Measurements from ENCODE around the gene ADGRA3.
"Not testable (repeated sequence)": the region's sequence is repeated elsewhere in the genome, so short reads cannot be mapped to it uniquely, and the experiment has no call there.

ADGRA3 gene

GRCh38 chr4:22480675-22481327, 35.1 kb downstream of the ADGRA3 start:
- DNase-seq: no peak

DNA sequence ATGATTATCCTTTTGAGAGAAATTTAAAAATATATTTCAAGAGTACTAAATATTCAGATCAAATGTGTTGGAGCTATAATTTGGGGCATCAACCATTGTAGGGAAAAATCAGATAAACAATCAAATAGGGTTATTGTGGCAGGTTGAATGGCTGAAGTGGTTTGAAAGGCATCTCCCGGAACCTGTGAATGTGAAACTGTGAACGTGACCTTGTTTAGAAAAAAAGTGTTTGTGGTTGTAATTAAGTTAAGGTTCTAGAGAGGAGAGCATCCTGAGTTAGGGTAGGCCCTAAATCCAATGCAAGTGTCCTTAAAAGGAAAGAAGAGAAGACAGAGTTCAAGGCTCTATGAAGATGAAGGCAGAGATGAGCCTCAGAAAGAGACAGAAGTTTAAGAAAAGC, 37.4 kb downstream of the ADGRA3 start:
- no peak for DNase-seq

- no peak for DNase-seq
These were observed 38.1 kb downstream of the ADGRA3 start for GRCh38 chr4:22477813-22478182.

GRCh38 chr4:22477136-22477812, 38.6 kb downstream of the ADGRA3 start:
- no peak for DNase-seq

- DNase-seq: no peak
These were observed 39.9 kb downstream of the ADGRA3 start for GRCh38 chr4:22476011-22476410.

DNA sequence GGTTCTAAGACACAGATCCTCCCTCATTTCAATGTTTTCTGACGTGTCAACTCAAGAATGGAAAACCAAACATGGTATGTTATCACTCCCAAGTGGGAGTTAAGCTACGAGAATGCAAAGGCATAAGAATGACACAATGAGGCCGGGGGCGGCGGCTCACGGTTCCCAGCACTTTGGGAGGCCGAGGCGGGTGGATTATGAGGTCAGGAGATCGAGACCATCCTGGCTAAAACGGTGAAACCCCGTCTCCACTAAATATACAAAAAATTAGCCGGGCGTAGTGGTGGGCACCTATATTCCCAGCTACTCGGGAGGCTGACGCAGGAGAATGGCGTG, 40.6 kb downstream of the ADGRA3 start:
- DNase-seq: not testable (repeated sequence)

DNA sequence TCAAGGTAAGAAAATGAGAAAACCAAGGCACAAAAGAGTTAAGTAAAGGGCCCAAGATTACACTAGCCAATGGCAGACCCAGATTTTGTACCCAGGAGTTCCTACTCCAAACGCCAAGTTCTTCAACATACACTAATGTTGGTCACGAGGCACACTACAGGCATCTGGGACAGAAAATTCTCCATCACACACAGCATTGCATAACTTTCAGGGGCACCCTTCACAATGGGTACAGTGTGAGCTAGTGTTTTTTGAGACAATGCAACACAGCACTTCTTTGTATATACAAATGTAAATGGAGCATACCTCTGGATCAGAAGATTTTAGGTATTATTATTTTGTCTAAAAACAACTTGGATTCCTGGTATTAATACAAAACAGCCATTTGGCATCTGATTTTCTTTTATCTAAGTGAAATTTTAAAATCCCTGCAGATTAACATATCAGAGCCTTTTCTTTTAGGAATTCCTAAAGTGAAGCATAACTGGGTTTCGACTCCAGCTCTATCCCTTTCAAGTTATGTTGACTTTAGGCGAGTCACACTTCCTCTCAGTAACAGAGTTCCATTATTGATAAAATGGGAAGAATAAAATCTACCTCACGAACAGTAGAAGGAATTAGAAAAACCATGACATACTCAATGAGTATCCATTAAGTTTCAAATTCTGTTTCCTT, 41.1 kb downstream of the ADGRA3 start:
- DNase-seq: no peak

GRCh38 chr4:22473268-22473667, 42.6 kb downstream of the ADGRA3 start:
- DNase-seq: no peak

DNA sequence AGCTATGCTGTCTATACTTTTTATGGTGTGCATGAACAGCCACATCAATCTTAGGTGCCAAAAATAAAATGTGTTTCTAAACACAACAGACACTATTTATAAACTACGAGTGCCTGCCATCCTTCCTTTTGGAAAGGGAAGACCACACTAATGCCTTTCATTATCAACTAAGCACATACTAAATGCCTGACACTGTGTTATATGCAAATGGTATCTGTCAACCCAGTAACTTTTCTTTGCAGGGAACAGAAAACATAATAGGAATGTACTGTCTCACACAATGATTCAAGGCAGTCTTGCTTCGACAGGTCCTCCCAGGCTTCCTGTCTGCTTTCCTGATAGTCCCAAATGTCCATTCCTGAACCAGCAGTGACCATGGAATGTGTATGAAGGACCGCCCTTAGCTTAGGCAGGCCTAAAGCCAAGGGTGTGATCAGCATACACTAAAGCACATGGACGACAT, 43.8 kb downstream of the ADGRA3 start:
- DNase-seq: no peak

- no peak for DNase-seq
These were observed 44.4 kb downstream of the ADGRA3 start for GRCh38 chr4:22471419-22471818.

DNA sequence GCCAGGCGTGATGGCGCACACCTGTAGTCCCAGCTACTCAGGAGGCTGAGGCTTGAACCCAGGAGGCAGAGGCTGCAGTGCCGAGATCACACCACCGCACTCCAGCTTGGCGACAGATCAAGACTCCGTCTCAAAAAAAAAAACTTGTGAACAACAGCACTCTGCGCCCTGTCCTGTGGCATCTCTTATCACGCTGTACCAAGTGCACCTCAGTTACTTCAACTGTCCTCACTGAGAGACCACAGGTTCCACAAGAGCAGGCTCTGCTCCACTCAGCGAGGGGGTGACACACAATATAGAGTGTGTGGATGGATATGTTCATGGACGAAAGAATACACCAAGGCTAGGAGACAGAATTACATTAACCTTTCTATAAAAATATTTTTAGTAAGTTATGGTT, 49.3 kb downstream of the ADGRA3 start:
- no peak for DNase-seq

GRCh38 chr4:22465996-22466395, 49.9 kb downstream of the ADGRA3 start:
- no peak for DNase-seq

DNA sequence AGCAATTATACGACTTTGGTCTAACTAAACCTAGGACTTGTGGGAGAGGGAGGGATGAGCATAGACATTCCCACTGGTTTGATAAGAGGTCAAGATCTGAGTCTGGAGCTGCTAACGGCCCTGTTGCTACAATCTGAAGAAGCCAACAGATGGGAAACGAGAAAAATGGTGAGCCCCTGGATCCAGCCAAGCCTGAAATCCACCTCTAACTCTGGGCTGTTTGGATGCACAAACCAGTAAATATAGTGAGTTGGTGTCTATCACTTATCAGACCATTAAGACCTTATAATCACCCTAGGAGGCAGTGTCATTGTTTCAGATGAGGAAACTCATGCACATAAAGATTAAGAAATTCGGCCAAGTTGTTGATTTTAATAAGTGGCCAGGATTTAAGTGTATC, 50.5 kb downstream of the ADGRA3 start:
- DNase-seq: no peak

- DNase-seq: no peak
These were observed 52.7 kb downstream of the ADGRA3 start for GRCh38 chr4:22463179-22463578.

- no peak for DNase-seq
These were observed 53.2 kb downstream of the ADGRA3 start for GRCh38 chr4:22462688-22463087.

DNA sequence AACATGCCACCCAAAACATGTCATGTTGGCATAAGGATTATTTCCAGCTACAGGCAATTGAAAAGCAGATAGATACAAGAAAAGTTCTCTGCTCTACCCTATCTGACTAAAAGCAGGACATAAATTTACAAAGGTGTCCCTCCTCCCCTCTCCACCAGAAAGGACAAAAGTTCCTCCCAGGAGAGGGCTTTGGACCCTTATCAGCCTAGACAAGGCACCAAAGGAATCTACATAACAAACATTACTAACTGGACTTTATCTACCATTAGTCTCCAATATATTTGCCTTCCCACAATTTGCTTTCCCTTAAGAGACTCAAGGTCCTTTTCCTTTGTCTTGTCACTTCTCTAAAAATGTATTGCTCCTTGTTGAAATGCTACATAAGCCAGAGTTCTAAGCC, 55.6 kb downstream of the ADGRA3 start:
- no peak for DNase-seq

DNA sequence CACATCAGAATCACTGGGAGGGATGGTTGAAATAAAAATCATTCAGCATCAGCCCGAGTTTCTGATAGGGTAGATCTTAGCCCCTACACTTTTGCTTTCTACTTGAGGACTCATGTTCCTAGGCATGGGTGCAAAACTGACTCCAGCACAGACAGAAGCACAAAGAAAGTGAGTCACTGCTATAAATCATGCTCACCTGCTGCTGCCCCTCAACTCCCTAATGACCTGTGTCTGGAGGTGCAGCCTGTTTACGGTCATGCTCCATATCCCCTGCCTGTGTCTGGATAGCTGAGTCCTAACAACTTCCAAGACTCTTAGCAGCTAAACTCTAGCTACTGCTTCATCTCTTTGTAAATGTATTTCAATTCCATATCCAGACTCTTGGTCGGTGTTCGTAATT, 57.8 kb downstream of the ADGRA3 start:
- no peak for DNase-seq

DNA sequence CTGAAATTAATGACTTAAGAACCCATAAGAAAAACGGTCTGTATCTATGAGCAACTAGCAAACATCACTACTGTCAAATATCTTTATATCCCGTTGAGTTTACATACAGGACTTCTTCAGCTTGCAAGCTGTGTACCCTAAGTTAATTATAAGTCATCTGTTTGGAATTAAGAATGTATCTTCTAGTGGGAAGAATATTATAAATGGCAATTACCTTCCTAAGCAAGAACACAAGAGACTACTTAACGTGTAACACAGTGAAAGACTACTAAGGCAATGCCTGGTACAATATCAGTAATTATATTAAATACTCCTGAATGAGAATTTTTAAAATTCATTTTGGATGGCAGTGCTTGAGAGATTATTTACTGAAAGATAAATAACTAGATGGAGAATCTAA, 58.5 kb downstream of the ADGRA3 start:
- DNase-seq: no peak

- DNase-seq: no peak
These were observed 59.6 kb downstream of the ADGRA3 start for GRCh38 chr4:22456291-22456690.

GRCh38 chr4:22454955-22455354, 60.9 kb downstream of the ADGRA3 start:
- no peak for DNase-seq

DNA sequence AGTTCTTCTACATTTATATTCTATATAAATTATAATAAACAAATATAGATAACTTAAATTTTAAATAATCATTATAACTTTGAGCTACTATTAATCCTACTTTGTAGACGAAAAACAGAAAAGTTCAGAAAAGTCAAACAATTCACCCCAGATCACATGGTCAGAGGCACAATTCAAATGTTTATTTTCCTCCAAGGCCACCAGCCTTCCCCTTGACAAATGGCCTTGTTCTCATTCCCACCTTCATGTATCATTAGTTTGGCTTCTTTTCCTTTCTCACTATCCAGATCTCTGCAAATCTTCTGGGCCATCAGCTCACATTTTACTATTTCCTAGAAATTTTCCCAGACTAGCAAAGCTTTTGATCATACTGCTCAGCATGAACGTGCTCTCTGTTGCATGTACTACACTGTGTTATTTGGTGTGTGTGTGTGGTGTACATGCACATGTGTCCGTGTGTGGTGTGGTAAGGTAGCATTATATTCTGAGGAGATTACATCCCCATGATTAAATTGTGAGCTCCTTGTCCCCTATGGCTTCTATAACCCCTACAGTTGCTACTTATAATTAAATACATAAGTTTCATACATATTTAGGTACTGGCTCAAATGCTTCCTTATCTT, 61.5 kb downstream of the ADGRA3 start:
- DNase-seq: no peak

DNA sequence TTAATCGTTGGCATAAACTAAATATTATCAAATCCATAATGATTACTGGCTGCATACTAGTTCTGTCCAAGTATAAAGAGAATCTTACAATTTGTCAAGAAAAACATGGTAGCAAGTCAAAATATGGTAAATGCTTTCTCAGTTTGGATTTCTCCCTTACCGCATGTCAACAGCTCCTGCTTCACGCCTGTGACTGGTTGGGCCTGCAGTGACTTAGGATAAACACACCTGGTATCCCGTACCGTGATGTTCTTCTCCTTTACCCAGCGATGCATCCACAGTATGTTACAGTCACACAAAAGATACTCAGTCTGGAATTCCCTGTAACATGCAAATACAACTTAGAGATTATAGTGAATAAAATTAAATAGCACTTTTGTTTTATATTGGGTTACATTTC, 71.1 kb downstream of the ADGRA3 start:
- DNase-seq: no peak

DNA sequence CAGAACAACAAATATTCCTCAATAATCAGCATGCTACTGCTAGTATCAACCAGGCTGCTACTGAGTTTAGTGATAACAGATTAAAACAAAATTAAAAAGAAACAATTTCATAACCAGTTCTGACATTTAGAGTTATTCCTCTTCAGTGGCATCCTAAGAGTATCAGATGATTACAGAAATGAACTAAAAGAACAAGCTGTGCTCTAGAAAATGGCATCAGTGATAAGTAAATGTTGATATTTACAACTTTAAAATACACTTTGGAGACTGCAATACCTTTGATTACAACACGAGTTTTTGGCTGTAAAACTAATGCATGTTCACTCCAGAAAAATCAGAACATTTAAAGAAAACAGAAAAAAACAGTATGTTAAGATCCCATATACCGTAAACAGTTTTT, 72.9 kb downstream of the ADGRA3 start:
- DNase-seq: no peak

GRCh38 chr4:22440999-22441398, 74.9 kb downstream of the ADGRA3 start:
- no peak for DNase-seq

Measured in NCI-H2171 (cell line).